Loucy (cell line): Measurements from ENCODE around the gene TICRR.

Experiments
- CTCF ChIP-seq: fragments of 200-600 bp; sonication (generic); conservative IDR thresholded peaks from 2 replicates; pipeline ENCODE4 v1.5.1; 2014; ENCODE audit warnings: mild to moderate bottlenecking, antibody characterized with exemption, low read length
- EZH2phosphoT487 ChIP-seq: fragments of 200-600 bp; IDR thresholded peaks from 2 replicates; pipeline ENCODE4 v1.6.1; 2018; ENCODE audit warnings: antibody characterized with exemption, mild to moderate bottlenecking, moderate library complexity, borderline replicate concordance

- no peak for TF ChIP-seq CTCF
- no peak for TF ChIP-seq EZH2phosphoT487
Measured at GRCh38 chr15:89531796-89532537, 43.3 kb upstream of the TICRR start.
